NCI-H146 treated with DMSO at 0.1 percent for 48 hours (cell line): ENCODE measurements around the gene STPG3.

Experiments
- DNase-seq: peaks from one replicate; lab custom pipeline; 2025; ENCODE audit not compliant: unreplicated experiment; lab: John Stamatoyannopoulos, UW

Gene STPG3

GRCh38 chr9:137264067-137264466, 13.0 kb downstream of the STPG3 start:
- DNase-seq = no peak

DNA sequence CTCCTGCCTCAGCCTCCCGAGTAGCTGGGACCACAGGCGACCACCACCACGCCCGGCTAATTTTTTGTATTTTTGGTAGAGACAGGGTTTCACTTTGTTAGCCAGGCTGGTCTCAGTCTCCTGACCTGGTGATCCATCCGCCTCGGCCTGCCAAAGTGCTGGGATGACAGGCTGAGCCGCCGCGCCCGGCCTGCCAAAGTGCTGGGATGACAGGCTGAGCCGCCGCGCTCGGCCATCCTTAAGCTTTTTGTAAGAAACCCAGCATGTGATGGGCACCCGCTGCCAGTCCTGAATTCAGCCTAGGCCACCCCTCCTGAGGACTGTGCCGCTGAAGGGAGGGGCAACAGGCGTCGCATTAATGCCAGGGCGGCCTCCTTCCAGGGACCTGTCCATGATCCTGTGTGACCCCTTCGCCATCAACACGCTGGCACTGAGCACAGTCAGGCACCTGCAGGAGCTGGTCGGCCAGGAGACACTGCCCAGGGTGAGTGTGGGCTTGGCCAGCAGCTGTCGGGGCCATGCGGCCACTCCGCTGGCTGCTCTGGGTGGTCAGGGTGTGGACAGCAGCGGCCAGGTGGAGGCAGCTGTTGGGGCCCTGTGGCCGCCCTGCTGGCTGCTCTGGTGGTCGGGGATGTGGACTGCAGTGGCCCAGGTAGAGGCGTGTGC, 14.5 kb downstream of the STPG3 start:
- no peak for DNase-seq

GRCh38 chr9:137266162-137266527, 15.1 kb downstream of the STPG3 start:
- no peak for DNase-seq

DNA sequence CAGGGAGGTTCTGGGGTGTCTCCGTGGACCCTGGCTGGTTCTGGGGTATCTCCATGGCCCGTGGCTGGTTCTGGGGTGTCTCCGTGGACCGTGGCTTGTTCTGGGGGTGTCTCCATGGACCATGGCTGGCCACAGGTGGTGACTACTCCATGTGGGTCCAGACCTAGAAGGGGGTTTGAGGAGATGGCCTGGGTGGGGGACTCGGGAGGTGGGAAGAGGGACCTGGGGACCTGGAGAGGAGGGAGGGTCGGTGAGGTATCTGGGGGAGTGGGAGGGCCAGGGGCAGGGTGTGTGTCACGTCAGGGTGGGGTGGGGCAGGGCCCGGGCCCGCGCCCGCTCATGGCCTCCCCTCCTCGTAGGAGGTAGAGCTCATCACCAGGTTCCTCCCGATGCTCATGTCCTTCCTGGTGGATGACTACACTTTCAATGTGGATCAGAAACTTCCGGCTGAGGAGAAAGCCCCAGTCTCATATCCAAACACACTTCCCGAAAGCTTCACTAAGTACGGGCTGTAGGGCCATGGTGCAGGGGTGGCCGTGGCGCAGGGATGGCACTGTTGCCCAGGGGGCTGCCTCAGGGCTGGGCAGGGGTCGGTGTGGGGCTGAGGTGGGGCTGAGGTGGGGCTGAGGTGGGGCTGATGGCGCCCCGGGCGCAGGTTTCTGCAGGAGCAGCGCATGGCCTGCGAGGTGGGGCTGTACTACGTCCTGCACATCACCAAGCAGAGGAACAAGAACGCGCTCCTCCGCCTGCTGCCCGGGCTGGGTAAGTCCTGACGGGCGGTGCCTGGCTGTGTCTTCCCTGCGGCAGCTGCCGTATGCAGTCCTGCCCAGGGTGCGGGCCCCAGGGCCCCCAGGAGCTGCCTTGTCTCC, 15.7 kb downstream of the STPG3 start:
- no peak for DNase-seq

- no peak for DNase-seq
Observed at GRCh38 chr9:137267933-137268355, 16.9 kb downstream of the STPG3 start.

DNA sequence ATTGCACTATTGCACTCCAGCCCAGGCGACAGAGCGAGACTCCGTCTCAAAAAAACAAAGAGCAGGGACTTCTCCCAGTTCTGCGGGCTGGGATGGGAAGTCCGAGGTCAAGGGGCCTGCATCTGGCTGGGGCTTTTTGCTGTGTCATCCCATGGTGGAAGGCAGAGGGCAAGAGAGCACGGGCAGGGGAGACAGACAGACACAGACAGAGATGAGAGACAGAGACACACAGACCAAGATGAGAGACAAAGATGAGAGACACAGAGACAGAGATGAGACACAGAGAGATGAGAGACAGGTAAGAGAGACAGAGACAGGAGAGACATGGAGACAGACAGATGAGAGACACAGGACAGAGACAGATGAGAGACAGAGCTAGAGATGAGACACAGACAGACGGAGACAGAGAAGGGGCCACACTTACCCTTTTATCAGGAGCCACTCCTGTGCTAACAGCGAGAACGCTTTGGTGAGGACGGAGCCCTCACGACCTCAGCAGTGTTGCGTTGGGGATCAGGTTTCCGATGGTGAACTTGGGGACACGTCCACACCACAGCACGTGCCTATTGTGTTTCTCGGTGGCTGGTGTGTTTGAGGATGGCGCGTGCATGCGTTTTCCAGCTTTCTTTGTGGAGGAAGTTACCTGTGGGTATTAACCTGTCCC, 17.6 kb downstream of the STPG3 start:
- no peak for DNase-seq

GRCh38 chr9:137269231-137269772, 18.2 kb downstream of the STPG3 start:
- no peak for DNase-seq

DNA sequence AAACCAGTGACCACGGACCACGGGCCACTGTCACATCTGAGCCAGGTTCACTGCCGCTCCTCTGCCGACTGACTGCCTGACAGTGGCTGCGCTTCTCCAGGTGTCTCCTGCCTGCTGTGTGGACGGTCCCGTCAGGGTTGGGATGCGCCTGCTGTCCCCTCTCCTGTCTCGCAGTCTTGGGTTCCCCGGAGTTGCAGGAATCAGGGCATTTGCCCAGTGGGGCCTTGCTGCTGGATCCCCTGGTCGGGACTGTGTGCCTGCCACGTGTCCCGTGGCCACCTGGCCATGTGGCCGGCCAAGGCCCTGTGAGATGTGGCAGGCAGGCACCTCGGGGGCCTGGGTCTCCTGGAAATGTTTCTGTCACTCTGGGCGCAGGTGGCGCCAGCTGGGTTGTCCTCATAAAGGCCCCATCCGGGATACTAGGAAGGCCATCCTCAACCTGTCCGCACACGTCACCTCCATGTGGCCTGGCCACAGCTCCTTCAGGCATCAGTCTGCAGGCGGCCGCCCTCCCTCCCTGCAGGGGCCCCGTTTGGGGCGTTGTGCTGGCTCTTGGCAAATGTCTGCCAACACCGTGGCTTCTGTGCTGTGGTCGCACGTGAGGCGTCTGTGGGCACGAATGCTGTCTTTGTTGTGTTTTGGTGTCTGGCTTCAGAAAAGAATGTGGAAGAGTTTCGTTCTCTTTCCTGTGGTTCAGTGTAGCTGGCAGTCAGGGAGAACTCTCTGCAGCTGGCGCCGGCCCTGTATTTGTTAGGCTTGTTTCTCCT, 20.0 kb downstream of the STPG3 start:
- no peak for DNase-seq

DNA sequence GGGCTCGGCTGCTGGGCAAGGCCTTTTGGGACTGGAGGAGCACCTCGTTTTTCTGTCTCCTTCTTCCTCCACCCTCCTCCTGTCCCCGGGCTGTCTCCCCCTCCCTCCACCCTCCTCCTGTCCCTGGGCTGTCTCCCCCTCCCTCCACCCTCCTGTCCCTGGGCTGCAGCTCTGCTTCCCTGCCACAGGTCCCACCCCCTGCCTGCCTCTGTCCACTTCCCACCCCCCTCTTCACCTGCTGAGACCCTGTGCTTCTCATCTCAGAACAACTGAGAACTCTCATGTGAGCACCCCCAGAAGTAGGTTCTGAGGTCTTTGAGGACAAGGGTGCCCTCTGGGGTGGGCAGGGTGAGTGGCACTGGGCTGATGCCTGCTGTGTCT, 20.6 kb downstream of the STPG3 start:
- no peak for DNase-seq

DNA sequence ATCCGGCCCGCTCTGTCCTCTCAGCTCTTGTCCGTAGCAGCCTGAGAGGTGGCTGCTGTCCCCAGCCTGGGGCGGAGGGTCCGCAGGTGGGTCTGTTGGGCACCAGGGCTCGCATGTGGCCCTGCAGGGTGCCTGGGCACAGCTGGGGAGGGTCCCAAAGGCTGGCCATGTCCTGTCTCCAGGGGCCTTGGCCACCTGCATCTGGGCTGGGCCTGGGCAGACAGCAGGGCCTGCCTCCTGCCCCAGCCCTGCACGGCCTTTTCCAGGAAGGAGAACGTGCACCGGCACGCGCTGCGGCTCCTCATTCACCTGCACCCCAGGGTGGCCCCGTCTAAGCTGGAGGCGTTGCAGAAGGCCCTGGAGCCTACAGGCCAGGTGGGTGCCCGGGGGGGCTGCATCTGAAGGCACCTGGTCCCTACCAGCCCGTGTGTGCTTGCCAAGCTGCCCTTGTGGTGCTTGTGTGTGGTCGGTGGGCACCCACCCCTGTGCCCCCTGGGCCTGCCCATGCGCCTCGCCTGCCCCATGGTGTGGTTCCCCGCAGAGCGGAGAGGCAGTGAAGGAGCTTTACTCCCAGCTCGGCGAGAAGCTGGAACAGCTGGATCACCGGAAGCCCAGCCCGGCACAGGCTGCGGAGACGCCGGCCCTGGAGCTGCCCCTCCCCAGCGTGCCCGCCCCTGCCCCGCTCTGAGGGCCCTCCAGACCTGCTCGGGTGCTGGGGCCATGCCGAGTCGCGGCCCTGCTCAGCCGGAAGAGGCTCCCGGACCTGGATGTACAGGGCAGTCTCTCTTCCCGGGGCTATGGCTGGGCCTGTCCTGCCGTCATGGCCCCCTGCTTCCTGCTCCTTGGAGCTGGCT, 21.4 kb downstream of the STPG3 start:
- no peak for DNase-seq

- DNase-seq = no peak
Observed at GRCh38 chr9:137273095-137273490, 22.0 kb downstream of the STPG3 start.

GRCh38 chr9:137273611-137274320, 22.7 kb downstream of the STPG3 start:
- DNase-seq = no peak

- no peak for DNase-seq
Observed at GRCh38 chr9:137275203-137275587, 24.1 kb downstream of the STPG3 start.

GRCh38 chr9:137275588-137276472, 24.7 kb downstream of the STPG3 start:
- DNase-seq = no peak

GRCh38 chr9:137276473-137277328, 25.6 kb downstream of the STPG3 start:
- DNase-seq = no peak

- no peak for DNase-seq
Observed at GRCh38 chr9:137277329-137278041, 26.4 kb downstream of the STPG3 start, which contains the start of gene TOR4A. TSS of gene TOR4A (plus strand) at chr9:137277726. CDS start at chr9:137278690, 964 bp downstream.
